HG03097 (cell line): ENCODE results near the gene DMD.
"Not testable (repeated sequence)": the region's sequence is repeated elsewhere in the genome, so short reads cannot be mapped to it uniquely, and the experiment has no call there.

ENCODE experiments used
- ATAC-seq: cut with Tn5 transposase; IDR thresholded peaks from one replicate; pipeline ENCODE4 v1.9.1; 2021; ENCODE audit not compliant: unreplicated experiment, low FRiP score

Gene DMD

DNA sequence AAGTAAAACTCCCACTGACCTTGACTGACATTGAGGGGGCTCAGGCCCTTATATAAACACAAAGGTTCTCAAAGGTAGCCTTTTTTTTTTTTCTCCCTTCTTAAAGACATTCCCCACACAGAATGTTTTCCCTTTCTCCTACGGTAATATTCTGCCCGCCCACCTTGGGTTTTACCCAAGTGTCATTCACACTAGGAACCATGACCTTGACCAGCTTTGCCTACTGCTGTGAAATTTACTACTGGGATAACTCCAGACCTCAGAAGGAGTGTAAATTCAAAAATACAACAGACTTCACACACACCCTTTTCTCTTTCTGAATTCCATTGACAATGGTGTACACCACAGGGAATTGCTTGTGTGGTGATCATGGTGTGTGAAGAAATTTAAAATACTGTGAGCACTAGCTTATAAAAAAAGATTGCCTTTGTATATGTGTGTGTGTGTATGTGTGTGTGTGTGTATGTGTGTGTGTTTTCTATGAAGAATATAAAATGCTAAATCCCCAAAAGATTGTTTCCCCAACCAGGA lies 1550.0 kb downstream of the DMD start:
- ATAC-seq, result no peak

GRCh38 chrX:31658360-31658759 lies 1553.0 kb downstream of the DMD start:
- ATAC-seq, result no peak

DNA sequence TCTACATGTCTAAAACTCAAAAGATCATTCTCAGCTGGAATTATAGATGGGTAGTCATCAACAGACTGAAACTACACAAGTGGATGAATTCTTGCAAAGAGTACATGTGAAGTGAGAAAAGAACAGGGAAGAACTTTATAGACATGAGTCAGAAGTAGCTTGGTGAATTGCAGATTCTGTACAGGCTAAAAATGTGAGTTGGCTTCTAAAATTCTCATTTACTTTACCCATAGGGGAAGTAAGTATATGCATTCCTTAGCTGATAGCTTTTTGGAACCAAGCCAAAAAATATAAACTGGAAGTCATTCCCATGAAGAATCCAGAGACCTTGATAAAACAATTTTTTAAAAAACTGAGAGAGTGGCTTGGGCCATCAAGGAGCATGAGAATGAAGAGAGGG lies 1555.3 kb downstream of the DMD start:
- no peak for ATAC-seq

- no peak for ATAC-seq
Observed at GRCh38 chrX:31653422-31653821, 1557.9 kb downstream of the DMD start.

DNA sequence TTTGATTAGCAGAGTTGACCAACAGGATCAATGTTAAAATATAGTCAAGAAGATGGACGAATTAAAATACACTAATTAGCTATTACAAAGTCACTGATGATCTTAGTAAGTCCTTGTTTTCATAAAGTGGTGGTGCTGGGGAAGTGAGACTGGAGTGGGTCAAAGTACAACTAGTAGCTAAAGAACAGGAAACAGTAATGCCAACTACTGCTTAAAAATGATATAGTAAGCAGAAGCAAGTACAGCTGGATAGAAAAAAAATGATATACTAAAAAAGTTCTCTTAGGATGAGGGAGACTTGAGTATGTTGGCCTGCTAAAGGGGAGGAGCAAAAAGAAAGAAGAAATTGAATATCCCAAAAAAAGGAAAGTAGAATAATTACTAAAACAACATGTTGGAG lies 1558.7 kb downstream of the DMD start:
- no peak for ATAC-seq

GRCh38 chrX:31649201-31649600 lies 1562.1 kb downstream of the DMD start:
- no peak for ATAC-seq

GRCh38 chrX:31633349-31633748 lies 1578.0 kb downstream of the DMD start:
- no peak for ATAC-seq

- no peak for ATAC-seq
Observed at GRCh38 chrX:31629195-31629594, 1582.2 kb downstream of the DMD start.

DNA sequence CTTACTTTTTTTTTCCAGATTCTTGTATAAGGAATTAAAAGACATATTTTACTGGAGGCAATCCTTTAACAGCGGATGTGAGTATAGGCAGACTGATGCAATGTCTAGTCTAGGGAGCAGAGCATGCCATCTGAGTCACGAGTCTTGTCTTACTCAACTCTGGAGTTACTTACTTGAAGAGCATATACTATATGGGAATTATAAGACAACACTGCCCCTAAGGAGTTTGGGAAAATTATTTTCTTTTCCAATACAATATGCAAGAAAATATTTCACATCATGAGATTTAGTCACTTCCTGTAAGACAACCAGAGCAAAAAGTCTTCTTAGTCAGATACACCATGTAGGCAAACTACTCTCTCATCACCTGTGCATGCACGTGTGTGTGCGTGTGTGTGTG lies 1602.2 kb downstream of the DMD start:
- ATAC-seq, result no peak

- no peak for ATAC-seq
Observed at GRCh38 chrX:31608638-31609037, 1602.7 kb downstream of the DMD start.

- ATAC-seq, result no peak
Observed at GRCh38 chrX:31606771-31607170, 1604.6 kb downstream of the DMD start.

DNA sequence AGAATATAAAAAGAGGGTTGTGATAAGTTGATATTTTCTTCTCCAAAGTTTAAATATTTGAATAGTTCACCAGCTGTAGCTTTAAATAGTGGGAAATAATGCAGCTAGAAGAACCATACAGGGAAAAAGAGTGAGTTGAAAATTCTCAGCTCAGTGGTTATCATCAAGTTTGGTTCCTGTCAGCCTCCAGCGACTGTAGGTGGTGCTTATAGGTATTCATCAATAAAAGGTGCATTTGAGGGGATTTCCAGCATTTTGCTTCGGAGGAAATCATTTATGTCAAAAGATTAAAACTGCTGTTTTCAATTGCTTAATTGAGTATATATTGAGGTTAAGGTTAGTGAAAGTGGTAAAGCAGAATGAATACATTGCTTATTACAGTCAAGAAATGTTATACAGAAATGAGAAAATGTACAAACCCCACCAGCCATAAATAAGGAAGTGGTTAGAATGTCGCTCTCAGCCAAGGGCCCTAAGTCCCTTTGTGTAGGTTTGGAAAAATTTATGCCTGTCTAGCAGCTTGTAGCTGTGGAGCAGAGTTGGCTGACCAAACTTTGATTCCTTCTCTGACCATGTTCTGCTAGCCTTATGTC lies 1606.6 kb downstream of the DMD start:
- ATAC-seq, result peak; percentile 89

DNA sequence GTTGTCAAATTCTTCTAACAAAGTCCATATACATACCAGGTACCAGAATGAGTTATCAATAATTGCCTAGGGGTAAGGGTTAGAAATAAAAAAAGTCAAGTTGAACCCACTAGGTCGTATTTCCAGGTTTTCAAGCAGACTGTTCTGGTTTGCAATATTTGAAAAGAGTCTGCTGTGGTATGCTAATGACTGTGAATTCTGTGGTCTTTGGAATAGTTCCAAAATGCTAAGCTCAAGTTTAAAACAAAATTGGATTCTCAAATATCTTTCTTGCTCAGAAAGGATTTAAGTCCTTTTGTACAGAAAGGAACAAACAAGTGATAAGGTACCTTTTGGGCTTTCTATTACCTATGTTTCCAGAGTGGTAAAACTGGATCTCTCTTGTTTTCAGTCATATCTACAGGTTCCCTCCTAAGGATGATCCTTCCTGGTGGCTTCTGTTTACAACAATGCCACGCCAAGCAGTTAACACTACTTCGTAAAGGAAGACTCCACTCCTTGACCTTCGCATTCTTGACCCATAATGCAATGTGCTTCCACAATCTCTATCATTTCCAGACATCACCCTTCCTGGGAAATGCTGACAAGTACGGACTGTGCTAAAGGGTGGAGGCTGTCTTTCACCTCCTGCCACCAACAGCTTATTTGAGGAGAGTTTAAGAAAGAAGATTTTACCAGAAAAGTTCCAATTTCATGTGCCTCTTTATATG lies 1607.8 kb downstream of the DMD start:
- no peak for ATAC-seq

- ATAC-seq, result no peak
Observed at GRCh38 chrX:31600823-31601222, 1610.5 kb downstream of the DMD start.

- ATAC-seq, result no peak
Observed at GRCh38 chrX:31593353-31593752, 1618.0 kb downstream of the DMD start.

DNA sequence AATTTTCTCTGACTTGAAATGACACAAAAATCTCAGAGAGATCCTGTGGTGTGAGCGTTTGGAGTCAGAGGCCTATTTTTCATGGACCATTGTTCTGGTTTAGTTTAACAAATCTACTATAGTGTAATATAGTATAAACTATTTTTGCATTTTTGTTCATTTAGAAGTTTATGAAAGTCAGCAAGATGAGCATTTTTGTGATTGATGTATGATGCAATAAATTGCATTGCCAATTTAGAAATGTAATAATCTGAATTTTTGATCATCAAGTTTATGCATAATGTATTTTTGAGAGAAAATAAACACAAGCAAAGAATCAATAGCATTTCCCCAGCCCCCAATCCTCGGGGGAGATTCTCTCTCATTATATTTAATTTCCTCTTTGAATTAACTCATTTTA lies 1620.0 kb downstream of the DMD start:
- ATAC-seq, result no peak

DNA sequence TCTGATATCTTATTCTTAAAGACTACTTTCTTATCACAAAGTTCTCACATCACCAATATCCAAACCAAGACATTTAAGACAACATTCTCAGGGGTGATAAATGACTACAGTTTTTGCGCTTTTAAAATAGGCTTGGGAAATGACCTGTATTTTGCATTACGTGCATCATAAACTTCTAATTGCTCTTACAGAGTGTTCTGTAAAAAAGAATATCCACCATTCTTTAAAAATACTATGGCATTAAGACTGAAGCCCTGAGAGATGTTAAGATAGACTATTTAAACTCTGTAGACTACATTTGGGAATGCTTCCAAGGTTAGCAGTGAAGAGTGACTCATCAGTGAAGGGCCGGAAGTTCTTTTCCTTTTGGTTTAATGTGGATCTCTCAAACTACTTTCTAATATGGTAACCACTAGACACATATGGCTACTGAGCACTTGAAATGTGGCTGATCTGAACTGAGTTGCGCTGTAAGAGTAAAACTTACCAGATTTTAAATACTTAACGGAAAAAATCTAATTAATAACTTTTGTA lies 1620.7 kb downstream of the DMD start:
- no peak for ATAC-seq

- ATAC-seq, result no peak
Observed at GRCh38 chrX:31589503-31589902, 1621.8 kb downstream of the DMD start.

DNA sequence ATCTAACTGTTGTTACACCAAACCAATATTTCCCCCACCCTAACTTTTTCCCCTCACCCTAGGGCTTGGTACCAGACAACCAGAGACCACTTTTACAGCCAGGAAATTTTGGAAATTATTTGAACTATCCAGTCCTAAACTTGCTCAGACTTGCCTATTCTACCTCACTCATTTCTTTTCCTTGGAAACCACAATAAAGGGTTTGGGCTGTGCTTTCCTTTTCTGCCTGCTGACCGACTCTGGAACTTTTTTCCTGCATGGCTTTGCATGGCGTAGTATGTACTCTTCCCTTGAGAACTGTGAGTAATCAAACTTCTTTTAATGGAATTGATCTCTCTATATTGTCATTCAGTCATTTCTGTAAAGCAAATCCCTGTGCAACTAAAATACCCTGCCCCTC lies 1623.0 kb downstream of the DMD start:
- ATAC-seq, result no peak

DNA sequence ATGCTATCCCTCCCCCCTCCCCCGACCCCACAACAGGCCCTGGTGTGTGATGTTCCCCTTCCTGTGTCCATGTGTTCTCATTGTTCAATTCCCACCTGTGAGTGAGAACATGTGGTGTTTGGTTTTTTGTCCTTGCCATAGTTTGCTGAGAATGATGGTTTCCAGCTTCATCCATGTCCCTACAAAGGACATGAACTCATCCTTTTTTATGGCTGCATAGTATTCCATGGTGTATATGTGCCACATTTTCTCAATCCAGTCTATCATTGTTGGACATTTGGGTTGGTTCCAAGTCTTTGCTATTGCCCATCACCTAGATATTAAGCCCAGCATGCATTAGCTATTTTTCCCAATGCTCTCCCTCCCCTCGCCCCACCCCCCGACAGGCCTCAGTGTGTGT lies 1627.5 kb downstream of the DMD start:
- ATAC-seq, result not testable (repeated sequence)

- no peak for ATAC-seq
Observed at GRCh38 chrX:31580726-31581125, 1630.6 kb downstream of the DMD start.

DNA sequence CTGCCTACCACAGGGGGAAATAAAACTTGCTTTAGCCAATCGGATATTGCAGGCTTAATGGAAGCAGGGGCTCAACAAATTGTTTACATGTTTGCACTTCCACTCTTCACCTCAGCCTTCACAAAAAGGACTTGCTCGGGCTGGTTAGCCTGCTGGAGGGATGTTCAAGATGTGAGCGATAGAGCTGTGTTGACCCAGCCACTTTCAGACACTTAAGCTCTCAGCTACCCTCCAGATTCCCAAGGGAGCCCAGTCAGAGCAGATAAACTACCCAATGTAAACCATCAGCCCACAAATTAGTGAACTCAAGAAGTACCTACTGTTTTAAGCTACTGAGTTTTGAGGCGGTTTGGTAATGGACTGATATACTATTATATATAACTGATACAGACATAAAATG lies 1631.1 kb downstream of the DMD start:
- ATAC-seq, result no peak
